HEK293 (cell line): ENCODE measurements around the gene CPT1C.

Experiments
- GLI4 ChIP-seq: fragments of 450-650 bp; formaldehyde crosslinking; IDR thresholded peaks from 2 replicates; pipeline ENCODE4 v1.5.1; 2016; ENCODE audit warnings: missing biosample characterization, missing genetic modification characterization
- KLF10 ChIP-seq: fragments of 450-650 bp; IDR thresholded peaks from 2 replicates; pipeline ENCODE4 v1.5.1; 2018; ENCODE audit warnings: missing biosample characterization, mild to moderate bottlenecking, missing genetic modification characterization
- PRDM1 ChIP-seq: fragments of 450-650 bp; formaldehyde crosslinking; IDR thresholded peaks from 2 replicates; pipeline ENCODE4; 2016; ENCODE audit warnings: missing biosample characterization, missing genetic modification characterization
- ZBTB48 ChIP-seq: fragments of 450-650 bp; formaldehyde crosslinking; IDR thresholded peaks from 2 replicates; pipeline ENCODE4 v1.5.1; 2016; ENCODE audit warnings: missing biosample characterization, missing genetic modification characterization
- ZFP37 ChIP-seq: fragments of 450-650 bp; formaldehyde crosslinking; IDR thresholded peaks from 2 replicates; pipeline ENCODE4 v1.5.1; 2016; ENCODE audit warnings: missing biosample characterization, missing genetic modification characterization
- ZNF112 ChIP-seq: fragments of 450-650 bp; formaldehyde crosslinking; IDR thresholded peaks from 2 replicates; pipeline ENCODE4 v1.5.0; 2017; ENCODE audit warnings: missing biosample characterization, missing genetic modification characterization
- ZNF121 ChIP-seq: fragments of 450-650 bp; formaldehyde crosslinking; IDR thresholded peaks from 2 replicates; pipeline ENCODE4 v1.5.1; 2016; ENCODE audit warnings: missing biosample characterization, missing genetic modification characterization
- ZNF132 ChIP-seq: fragments of 450-650 bp; formaldehyde crosslinking; IDR thresholded peaks from 2 replicates; pipeline ENCODE4 v1.5.1; 2017; ENCODE audit warnings: missing biosample characterization, missing genetic modification characterization, borderline replicate concordance
- ZNF140 ChIP-seq: fragments of 450-650 bp; formaldehyde crosslinking; IDR thresholded peaks from 2 replicates; pipeline ENCODE4 v1.5.1; 2016; ENCODE audit warnings: missing biosample characterization, missing genetic modification characterization
- ZNF184 ChIP-seq: fragments of 450-650 bp; IDR thresholded peaks from 2 replicates; pipeline ENCODE4 v1.5.1; 2018; ENCODE audit warnings: missing biosample characterization, mild to moderate bottlenecking, missing genetic modification characterization
- ZNF211 ChIP-seq: fragments of 450-650 bp; formaldehyde crosslinking; IDR thresholded peaks from 2 replicates; pipeline ENCODE4 v1.5.1; 2016; ENCODE audit warnings: low read depth, missing biosample characterization, missing genetic modification characterization
- ZNF221 ChIP-seq: fragments of 450-650 bp; formaldehyde crosslinking; IDR thresholded peaks from 2 replicates; pipeline ENCODE4 v1.5.1; 2017; ENCODE audit warnings: missing biosample characterization, missing genetic modification characterization, borderline replicate concordance
- ZNF311 ChIP-seq: fragments of 450-650 bp; formaldehyde crosslinking; IDR thresholded peaks from 2 replicates; pipeline ENCODE4 v1.5.1; 2017; ENCODE audit warnings: missing biosample characterization, missing genetic modification characterization, borderline replicate concordance
- ZNF37A ChIP-seq: fragments of 450-650 bp; IDR thresholded peaks from 2 replicates; pipeline ENCODE4 v1.5.1; 2018; ENCODE audit warnings: missing biosample characterization, missing genetic modification characterization
- ZNF473 ChIP-seq: fragments of 450-650 bp; formaldehyde crosslinking; IDR thresholded peaks from 2 replicates; pipeline ENCODE4 v1.5.1; 2017; ENCODE audit warnings: missing biosample characterization, missing genetic modification characterization
- ZNF501 ChIP-seq: fragments of 450-650 bp; formaldehyde crosslinking; IDR thresholded peaks from 2 replicates; pipeline ENCODE4 v1.5.1; 2016; ENCODE audit warnings: missing biosample characterization, missing genetic modification characterization
- ZNF701 ChIP-seq: fragments of 450-650 bp; formaldehyde crosslinking; IDR thresholded peaks from 2 replicates; pipeline ENCODE4 v1.5.1; 2016; ENCODE audit warnings: missing biosample characterization, missing genetic modification characterization
- ZNF777 ChIP-seq: fragments of 450-650 bp; formaldehyde crosslinking; IDR thresholded peaks from 2 replicates; pipeline ENCODE4 v1.5.1; 2017; ENCODE audit warnings: missing biosample characterization, missing genetic modification characterization, borderline replicate concordance
- ZNF792 ChIP-seq: fragments of 450-650 bp; formaldehyde crosslinking; IDR thresholded peaks from 2 replicates; pipeline ENCODE4 v1.5.1; 2016; ENCODE audit warnings: missing biosample characterization, missing genetic modification characterization
- ZNF830 ChIP-seq: fragments of 450-650 bp; IDR thresholded peaks from 2 replicates; pipeline ENCODE4 v1.5.0; 2018; ENCODE audit warnings: missing biosample characterization, missing genetic modification characterization, low read depth, mild to moderate bottlenecking, moderate library complexity
- ZNF843 ChIP-seq: fragments of 450-650 bp; formaldehyde crosslinking; IDR thresholded peaks from 2 replicates; pipeline ENCODE4 v1.5.1; 2016; ENCODE audit warnings: missing biosample characterization, missing genetic modification characterization
- TF ChIP-seq, protein P1 (sequence below): fragments of 450-650 bp; formaldehyde crosslinking; IDR thresholded peaks from 2 replicates; pipeline ENCODE4 v1.5.1; 2016; ENCODE audit warnings: missing biosample characterization, missing genetic modification characterization, borderline replicate concordance
- TF ChIP-seq, protein P2 (sequence below): IDR thresholded peaks from 2 replicates; pipeline ENCODE4 v1.6.1; 2011; ENCODE audit warnings: mild to moderate bottlenecking, low read depth, low read length, borderline replicate concordance
- TF ChIP-seq, protein P3 (sequence below): fragments of 450-650 bp; formaldehyde crosslinking; IDR thresholded peaks from 2 replicates; pipeline ENCODE4 v1.5.1; 2017; ENCODE audit warnings: missing biosample characterization, missing genetic modification characterization
- TF ChIP-seq, protein P4 (sequence below): fragments of 450-650 bp; formaldehyde crosslinking; IDR thresholded peaks from 2 replicates; pipeline ENCODE4 v1.5.1; 2016; ENCODE audit warnings: missing biosample characterization, missing genetic modification characterization
- TF ChIP-seq, protein P5 (sequence below): fragments of 450-650 bp; formaldehyde crosslinking; IDR thresholded peaks from 2 replicates; pipeline ENCODE4 v1.5.1; 2016; ENCODE audit warnings: missing biosample characterization, missing genetic modification characterization, low read depth
- TF ChIP-seq, protein P6 (sequence below): fragments of 450-650 bp; formaldehyde crosslinking; IDR thresholded peaks from 2 replicates; pipeline ENCODE4 v1.5.1; 2016; ENCODE audit warnings: missing biosample characterization, missing genetic modification characterization
- TF ChIP-seq, protein P7 (sequence below): fragments of 450-650 bp; formaldehyde crosslinking; IDR thresholded peaks from 2 replicates; pipeline ENCODE4 v1.5.0; 2017; ENCODE audit warnings: missing biosample characterization, missing genetic modification characterization, borderline replicate concordance

CPT1C gene

DNA sequence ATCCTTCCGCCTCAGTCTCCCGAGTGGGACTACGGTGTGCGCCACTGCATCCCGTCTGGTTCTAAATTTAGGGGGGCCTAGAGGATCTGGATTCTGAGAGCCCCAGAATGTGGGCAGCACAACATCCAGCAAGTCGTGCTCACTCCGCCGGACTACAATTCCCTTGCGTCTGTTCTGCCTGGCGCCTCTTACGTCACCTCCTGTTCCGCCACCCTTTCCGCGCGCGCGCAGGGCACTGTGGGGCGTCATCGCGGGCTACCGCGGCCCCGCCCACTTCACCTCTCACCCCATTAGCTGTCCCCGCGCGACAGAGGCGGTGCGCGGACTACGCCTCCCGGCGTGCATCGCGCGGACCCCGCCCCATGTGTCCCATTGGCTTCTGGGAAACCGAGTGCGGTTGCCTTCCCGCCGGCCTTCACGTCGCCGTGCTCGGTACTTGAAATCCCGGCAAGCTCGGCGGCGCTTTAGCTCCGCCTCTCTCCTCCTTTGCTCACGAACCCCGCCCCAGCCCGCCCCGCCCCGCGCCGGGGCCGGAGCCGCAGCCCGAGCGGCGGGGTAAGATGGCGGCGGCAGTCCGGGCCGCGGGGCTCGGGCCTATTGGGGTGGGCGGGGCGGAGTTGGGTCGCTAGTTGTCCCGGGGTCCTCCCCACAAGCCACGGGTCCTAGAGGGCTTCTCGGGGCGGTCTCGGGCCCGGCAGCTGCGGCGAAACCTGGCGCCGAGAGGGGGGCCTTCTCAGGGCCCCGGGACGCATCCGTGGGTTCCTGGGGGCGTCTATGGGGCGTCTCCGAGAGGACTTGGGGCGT, 49.0 kb upstream of the CPT1C start, which contains the start of gene SCAF1 (continued):
- TF ChIP-seq, protein P1, sequence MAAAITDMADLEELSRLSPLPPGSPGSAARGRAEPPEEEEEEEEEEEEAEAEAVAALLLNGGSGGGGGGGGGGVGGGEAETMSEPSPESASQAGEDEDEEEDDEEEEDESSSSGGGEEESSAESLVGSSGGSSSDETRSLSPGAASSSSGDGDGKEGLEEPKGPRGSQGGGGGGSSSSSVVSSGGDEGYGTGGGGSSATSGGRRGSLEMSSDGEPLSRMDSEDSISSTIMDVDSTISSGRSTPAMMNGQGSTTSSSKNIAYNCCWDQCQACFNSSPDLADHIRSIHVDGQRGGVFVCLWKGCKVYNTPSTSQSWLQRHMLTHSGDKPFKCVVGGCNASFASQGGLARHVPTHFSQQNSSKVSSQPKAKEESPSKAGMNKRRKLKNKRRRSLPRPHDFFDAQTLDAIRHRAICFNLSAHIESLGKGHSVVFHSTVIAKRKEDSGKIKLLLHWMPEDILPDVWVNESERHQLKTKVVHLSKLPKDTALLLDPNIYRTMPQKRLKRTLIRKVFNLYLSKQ (tag by site-specific recombination): no peak
- TF ChIP-seq ZNF311 (tag by site-specific recombination) (no peak), ZNF211 (tag by site-specific recombination) (no peak), ZNF132 (tag by site-specific recombination) (no peak), ZNF843 (tag by site-specific recombination) (peak; percentile 55; the same call in 1 of the 2 replicates), ZNF140 (tag by site-specific recombination) (no peak), GLI4 (tag by site-specific recombination) (no peak), ZNF701 (tag by site-specific recombination) (no peak), ZFP37 (tag by site-specific recombination) (peak; percentile 66), ZNF112 (tag by site-specific recombination) (no peak), ZNF792 (tag by site-specific recombination) (no peak), PRDM1 (tag by site-specific recombination) (no peak), ZNF121 (tag by site-specific recombination) (no peak), ZBTB48 (no peak), ZNF501 (peak; percentile 57; the same call in 1 of the 2 replicates), ZNF830 (tag by site-specific recombination) (no peak), ZNF473 (tag by site-specific recombination) (no peak), ZNF777 (tag by site-specific recombination) (no peak), KLF10 (tag by site-specific recombination) (peak; percentile 87; the same call in 1 of the 2 replicates), ZNF184 (tag by site-specific recombination) (no peak), ZNF37A (tag by site-specific recombination) (no peak), ZNF221 (tag by site-specific recombination) (no peak)
- TF ChIP-seq, protein P2, sequence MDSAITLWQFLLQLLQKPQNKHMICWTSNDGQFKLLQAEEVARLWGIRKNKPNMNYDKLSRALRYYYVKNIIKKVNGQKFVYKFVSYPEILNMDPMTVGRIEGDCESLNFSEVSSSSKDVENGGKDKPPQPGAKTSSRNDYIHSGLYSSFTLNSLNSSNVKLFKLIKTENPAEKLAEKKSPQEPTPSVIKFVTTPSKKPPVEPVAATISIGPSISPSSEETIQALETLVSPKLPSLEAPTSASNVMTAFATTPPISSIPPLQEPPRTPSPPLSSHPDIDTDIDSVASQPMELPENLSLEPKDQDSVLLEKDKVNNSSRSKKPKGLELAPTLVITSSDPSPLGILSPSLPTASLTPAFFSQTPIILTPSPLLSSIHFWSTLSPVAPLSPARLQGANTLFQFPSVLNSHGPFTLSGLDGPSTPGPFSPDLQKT: no peak; the same call in 1 of the 2 replicates
- TF ChIP-seq, protein P3, sequence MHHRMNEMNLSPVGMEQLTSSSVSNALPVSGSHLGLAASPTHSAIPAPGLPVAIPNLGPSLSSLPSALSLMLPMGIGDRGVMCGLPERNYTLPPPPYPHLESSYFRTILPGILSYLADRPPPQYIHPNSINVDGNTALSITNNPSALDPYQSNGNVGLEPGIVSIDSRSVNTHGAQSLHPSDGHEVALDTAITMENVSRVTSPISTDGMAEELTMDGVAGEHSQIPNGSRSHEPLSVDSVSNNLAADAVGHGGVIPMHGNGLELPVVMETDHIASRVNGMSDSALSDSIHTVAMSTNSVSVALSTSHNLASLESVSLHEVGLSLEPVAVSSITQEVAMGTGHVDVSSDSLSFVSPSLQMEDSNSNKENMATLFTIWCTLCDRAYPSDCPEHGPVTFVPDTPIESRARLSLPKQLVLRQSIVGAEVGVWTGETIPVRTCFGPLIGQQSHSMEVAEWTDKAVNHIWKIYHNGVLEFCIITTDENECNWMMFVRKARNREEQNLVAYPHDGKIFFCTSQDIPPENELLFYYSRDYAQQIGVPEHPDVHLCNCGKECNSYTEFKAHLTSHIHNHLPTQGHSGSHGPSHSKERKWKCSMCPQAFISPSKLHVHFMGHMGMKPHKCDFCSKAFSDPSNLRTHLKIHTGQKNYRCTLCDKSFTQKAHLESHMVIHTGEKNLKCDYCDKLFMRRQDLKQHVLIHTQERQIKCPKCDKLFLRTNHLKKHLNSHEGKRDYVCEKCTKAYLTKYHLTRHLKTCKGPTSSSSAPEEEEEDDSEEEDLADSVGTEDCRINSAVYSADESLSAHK (tag by site-specific recombination): no peak
- TF ChIP-seq, protein P4, sequence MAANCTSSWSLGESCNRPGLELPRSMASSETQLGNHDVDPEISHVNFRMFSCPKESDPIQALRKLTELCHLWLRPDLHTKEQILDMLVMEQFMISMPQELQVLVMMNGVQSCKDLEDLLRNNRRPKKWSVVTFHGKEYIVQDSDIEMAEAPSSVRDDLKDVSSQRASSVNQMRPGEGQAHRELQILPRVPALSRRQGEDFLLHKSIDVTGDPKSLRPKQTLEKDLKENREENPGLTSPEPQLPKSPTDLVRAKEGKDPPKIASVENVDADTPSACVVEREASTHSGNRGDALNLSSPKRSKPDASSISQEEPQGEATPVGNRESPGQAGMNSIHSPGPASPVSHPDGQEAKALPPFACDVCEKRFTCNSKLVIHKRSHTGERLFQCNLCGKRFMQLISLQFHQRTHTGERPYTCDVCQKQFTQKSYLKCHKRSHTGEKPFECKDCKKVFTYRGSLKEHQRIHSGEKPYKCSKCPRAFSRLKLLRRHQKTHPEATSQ (tag by site-specific recombination): no peak
- TF ChIP-seq, protein P5, sequence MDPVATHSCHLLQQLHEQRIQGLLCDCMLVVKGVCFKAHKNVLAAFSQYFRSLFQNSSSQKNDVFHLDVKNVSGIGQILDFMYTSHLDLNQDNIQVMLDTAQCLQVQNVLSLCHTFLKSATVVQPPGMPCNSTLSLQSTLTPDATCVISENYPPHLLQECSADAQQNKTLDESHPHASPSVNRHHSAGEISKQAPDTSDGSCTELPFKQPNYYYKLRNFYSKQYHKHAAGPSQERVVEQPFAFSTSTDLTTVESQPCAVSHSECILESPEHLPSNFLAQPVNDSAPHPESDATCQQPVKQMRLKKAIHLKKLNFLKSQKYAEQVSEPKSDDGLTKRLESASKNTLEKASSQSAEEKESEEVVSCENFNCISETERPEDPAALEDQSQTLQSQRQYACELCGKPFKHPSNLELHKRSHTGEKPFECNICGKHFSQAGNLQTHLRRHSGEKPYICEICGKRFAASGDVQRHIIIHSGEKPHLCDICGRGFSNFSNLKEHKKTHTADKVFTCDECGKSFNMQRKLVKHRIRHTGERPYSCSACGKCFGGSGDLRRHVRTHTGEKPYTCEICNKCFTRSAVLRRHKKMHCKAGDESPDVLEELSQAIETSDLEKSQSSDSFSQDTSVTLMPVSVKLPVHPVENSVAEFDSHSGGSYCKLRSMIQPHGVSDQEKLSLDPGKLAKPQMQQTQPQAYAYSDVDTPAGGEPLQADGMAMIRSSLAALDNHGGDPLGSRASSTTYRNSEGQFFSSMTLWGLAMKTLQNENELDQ: no peak
- TF ChIP-seq, protein P6, sequence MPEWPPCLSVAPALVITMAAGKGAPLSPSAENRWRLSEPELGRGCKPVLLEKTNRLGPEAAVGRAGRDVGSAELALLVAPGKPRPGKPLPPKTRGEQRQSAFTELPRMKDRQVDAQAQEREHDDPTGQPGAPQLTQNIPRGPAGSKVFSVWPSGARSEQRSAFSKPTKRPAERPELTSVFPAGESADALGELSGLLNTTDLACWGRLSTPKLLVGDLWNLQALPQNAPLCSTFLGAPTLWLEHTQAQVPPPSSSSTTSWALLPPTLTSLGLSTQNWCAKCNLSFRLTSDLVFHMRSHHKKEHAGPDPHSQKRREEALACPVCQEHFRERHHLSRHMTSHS (tag by site-specific recombination): no peak
- TF ChIP-seq, protein P7, sequence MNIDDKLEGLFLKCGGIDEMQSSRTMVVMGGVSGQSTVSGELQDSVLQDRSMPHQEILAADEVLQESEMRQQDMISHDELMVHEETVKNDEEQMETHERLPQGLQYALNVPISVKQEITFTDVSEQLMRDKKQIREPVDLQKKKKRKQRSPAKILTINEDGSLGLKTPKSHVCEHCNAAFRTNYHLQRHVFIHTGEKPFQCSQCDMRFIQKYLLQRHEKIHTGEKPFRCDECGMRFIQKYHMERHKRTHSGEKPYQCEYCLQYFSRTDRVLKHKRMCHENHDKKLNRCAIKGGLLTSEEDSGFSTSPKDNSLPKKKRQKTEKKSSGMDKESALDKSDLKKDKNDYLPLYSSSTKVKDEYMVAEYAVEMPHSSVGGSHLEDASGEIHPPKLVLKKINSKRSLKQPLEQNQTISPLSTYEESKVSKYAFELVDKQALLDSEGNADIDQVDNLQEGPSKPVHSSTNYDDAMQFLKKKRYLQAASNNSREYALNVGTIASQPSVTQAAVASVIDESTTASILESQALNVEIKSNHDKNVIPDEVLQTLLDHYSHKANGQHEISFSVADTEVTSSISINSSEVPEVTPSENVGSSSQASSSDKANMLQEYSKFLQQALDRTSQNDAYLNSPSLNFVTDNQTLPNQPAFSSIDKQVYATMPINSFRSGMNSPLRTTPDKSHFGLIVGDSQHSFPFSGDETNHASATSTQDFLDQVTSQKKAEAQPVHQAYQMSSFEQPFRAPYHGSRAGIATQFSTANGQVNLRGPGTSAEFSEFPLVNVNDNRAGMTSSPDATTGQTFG (tag by site-specific recombination): no peak
